Keratinocyte (primary cell): ENCODE results near the gene CBY2.

Source experiments
- EZH2 ChIP-seq: IDR thresholded peaks from one replicate; pipeline ENCODE4 v1.6.1; 2012; ENCODE audit warnings: inconsistent platforms, mild to moderate bottlenecking, low read length, moderate library complexity
- TF ChIP-seq, protein P1 (sequence below), 3 experiments: IDR thresholded peaks in 1 of 3; conservative IDR thresholded peaks in 1 of 3; optimal IDR thresholded peaks in 1 of 3; 2 replicates in 2 of 3; 3 replicates in 1 of 3; pipeline versions ENCODE3 to v1.5.1; 2011; ENCODE audit warnings: low read length in 3 of 3, mild to moderate bottlenecking in 3 of 3, moderate library complexity in 2 of 3, control low read depth in 1 of 3, inconsistent platforms in 1 of 3; ENCODE audit not compliant: insufficient read depth in 2 of 3; ENCODE audit errors: extremely low read depth in 1 of 3

DNA sequence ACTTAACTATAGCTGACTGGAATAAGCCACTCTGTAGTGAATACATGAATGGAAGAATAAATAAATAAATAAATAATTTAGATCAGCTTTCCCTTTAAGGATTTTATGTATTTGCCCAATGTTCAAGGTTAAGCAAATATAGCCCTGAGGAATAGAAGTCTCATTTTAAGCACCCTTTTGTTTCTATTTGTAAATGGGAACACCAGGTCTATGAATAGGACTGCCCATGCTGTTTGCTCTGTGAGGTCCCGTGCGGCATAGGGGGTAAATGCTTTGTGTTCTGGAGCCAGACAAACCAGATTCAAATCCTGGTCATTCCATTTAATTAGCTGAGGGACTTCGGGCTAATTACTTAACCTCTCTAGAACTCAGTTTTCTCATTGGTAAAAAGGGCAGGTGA, 29.3 kb downstream of the CBY2 start:
- no peak for TF ChIP-seq EZH2
- TF ChIP-seq, protein P1, sequence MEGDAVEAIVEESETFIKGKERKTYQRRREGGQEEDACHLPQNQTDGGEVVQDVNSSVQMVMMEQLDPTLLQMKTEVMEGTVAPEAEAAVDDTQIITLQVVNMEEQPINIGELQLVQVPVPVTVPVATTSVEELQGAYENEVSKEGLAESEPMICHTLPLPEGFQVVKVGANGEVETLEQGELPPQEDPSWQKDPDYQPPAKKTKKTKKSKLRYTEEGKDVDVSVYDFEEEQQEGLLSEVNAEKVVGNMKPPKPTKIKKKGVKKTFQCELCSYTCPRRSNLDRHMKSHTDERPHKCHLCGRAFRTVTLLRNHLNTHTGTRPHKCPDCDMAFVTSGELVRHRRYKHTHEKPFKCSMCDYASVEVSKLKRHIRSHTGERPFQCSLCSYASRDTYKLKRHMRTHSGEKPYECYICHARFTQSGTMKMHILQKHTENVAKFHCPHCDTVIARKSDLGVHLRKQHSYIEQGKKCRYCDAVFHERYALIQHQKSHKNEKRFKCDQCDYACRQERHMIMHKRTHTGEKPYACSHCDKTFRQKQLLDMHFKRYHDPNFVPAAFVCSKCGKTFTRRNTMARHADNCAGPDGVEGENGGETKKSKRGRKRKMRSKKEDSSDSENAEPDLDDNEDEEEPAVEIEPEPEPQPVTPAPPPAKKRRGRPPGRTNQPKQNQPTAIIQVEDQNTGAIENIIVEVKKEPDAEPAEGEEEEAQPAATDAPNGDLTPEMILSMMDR (optimal IDR thresholded peaks at IDR 0.05 in 1 of 3, IDR thresholded peaks at IDR 0.05 in 1 of 3, conservative IDR thresholded peaks at IDR 0.05 in 1 of 3; ENCODE audit: extremely low read depth in 1 of 3, insufficient read depth in 2 of 3, low read length in 3 of 3), result no peak
